ENCODE measurements around the gene B4GALNT3.
"Not testable (repeated sequence)": the region's sequence is repeated elsewhere in the genome, so short reads cannot be mapped to it uniquely, and the experiment has no call there.

B4GALNT3 gene

DNA sequence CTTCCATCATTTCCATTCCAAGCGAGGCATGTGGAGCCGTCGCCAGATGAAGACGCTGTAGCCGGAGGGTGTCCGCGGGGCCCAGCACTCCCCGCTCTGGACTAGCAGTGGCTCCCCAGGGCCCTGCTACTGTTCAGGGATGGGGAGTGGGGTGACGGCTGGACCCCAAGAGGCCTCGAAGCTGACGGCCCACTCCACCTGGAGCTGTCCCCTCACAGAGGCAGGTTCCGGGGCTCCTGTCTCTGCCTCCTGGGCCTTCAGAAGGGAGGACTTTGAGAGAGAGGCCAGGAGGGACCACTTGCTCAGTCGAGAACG is 101.6 kb downstream of the B4GALNT3 start:
- DNase-seq, result no peak

DNA sequence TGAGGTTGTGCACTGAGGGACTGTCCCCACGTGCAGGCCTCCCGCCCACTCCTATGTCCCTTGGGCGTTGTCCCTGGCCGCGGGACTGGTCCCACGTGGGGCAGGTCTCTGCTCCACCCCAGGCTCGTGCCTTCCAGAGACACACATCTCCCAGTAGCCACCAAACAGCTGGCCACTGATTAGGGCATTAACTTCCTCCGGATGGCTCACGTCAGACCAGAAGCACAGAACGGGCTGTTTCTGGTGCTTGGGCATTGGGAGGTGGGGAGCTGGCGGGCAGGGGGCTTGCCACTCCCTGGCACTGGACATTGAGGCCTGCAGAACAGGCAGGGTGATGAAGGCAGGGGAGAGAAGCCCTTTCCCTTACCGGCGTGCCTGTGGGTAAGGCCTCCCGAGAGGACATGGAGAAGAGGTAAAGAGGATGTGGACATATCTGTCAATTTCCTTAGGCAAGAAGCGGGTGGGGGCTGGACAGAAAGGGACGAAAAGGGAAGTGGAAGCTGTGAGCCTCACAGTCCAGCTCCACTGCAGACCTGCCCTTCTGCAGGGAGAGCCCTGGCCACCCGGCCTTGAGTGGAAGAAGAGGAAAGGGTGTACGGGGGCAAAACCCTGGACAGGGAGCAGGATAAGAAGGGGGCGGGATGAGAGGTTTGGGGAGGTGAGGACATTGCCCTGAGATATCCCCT is 102.3 kb downstream of the B4GALNT3 start:
- no peak for DNase-seq

DNA sequence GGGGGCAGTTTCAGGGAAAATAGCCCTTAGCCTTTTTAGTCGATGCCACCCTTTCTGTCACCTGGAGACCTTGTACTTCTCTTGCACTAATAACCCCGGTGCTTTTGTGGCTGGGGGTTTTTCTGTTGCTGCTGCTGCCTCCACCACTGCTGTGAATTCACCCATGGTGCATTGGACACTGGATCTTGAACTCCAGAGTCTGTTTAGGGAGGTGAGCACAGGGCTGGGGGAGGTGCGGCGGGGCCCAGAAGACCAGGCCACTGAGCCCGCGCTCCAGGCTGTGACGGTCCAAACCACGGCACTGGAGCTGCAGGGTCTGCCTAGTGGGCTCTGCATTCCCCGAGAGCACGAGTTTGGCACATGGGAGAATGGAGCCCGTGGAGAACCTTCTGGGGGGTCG is 102.9 kb downstream of the B4GALNT3 start:
- DNase-seq, result no peak

DNA sequence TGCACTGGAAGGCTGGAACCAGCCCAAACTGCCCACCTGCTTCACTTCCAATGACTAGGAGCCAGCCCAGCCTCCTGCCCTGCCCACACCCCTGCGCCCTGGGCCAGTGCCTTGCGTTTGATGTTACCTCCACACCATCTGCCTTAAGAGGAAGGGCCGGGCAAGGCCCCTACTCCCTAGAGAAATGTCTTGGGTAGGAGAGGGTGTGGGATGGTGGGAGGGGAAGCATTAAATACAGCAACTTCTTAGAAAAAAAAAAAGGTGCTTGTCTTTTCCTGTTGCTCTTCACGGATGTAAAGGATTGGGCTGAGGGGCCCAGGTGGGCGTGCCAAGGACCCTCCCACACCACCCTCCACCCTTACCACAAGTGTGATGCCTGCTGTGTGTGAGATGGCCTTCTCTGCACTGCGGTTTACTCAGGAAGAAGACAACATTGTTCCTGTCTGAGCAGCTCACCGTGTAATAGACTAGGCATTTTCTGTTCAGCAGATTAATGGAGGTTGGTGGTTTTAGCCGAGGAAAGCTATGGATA is 103.6 kb downstream of the B4GALNT3 start:
- no peak for DNase-seq

DNA sequence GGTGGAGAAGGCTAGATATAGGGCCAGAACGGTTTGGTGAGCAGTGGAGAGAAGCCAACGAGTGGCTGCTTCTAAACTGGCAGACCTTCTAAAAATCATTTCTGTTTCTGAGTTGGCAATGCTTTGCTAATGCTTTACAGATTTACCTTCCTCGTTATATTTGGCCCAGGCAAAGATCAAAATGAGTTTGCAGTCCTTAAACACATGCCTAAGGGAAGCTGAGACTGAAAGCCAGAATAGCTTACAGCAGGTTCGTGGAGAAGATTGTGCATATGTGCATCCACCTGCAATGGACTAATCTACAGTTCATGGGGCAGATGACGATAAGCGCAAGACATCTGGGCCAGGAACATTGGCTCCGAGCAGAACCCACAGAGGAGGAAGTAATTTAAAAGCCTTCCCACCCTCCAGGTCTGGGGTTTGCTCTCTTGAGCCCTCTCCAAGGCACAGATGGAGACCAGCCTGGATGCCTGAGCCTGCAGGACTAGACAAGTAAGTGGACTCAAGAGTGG is 104.1 kb downstream of the B4GALNT3 start:
- DNase-seq, result no peak

DNA sequence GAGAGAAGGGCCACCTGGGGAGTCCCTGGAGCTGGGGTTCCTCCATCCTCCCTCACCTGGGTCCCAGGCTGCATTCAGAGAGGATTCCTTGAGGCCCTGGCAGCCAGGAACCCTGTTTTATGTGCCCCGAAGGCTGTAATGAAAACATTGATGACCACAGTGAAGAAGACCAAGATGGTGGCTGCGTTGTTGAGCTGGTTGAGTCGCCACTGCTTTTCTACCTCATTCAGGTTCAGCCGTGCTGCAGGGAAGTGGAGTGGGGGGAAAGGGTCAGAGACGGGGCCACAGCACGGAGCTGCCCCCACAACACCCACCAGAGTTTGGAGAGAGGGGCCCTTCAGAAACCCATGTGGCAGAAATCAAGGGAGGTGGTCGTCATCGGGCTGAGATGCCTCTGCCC is 105.4 kb downstream of the B4GALNT3 start:
- no peak for DNase-seq

DNA sequence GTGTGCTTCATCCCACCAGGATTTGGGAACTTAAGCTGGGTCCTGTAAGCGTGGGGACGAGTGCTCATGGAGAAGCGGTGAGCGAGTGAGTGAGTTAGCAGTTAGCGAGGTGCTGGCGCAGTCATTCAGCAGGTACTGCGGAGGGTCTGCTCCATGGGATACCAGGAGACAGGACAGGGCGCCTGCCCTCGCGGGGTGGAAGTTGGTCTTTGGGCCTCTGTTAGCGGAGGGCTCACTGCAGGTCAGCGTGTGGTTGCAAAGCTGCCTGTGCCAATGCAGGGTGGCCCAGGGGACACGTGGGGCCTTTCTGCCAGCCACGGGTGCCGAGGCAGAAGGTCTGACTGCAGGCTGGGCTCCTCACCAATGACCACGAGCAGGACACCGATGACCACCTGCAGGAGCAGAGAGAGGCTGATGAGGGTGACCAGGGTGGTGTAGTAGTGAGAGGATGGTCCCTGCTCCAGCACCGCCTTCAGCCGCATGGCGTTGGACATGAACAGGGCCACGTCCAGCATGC is 105.9 kb downstream of the B4GALNT3 start:
- DNase-seq, result no peak

DNA sequence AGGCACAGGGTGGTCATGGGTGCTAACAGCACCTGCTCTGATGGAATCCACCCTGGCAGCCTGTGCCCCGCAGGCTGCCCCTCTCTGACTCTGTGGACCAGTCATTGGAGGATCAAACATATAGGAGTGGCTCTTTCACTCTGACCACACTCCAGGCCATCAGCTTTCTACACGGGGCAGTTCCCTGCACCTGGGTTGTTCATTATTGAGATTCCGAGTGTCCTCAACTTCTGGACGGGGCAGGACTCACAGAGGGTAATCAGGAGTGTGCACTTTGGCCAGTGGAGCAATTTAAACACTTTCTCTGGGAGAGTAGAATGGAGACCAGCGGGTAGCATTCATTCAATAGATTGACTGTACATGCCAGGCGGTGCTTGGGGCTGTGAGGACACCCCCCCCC is 108.7 kb downstream of the B4GALNT3 start:
- DNase-seq, result no peak

DNA sequence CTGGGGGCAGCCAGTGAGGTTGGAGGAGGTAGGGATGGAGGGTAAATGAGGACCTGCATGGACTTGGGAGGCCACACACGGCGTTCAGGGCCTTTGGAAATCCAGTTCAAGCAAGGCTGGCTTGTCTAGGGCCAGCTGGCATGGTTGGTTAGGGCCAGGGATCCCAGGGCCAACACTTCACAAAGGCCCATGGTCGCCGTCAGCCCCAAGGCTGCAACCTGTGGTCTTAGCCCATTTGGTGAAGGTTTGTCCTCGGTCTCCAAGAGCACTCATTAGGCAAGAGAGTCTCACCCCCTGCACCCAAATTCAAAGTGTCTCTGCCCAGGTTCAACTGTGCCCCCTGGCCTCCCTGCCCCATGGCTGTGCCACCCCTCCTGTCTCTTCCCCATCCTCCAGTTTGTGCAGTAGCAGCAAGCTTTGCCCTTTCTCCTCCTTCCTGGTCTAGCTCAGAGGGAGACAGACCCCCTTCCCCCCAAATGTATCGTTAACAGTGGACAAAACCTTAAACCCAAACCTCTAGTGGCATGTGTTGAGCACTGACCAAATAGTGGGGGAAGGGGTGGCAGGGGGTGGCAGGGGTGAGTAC is 109.4 kb downstream of the B4GALNT3 start:
- no peak for DNase-seq

DNA sequence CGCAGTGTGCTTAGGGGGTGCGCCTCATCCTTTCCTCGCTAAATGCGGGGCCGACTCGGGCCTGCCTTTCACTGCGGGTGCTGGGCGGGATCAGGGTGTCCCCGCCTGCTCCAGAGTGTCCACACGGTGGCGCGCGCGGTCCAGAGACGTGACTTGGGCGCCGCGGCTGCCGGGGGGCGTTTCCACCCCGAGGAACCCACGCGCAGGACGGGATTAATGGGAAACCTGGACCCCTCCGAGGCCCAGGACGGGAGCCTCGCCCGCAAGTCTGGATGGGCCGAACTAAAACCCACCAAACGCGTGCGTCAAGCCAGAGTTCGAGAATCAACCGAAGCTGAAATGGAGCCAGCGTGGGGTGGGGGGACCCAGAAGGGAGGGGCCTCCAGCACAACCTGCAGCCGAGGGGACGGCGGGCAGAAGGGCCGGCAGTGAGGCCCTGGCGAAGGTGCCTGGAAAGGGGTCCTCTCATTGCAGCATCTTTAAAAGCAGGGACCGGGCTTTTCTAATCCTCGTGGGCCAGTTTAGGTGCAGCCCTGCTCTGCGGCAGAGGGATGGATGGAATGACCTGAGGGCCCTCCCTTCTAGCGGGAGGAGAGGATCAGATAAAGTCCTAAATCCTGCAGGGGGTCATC is 110.2 kb downstream of the B4GALNT3 start:
- peak; percentile 76 for DNase-seq

DNA sequence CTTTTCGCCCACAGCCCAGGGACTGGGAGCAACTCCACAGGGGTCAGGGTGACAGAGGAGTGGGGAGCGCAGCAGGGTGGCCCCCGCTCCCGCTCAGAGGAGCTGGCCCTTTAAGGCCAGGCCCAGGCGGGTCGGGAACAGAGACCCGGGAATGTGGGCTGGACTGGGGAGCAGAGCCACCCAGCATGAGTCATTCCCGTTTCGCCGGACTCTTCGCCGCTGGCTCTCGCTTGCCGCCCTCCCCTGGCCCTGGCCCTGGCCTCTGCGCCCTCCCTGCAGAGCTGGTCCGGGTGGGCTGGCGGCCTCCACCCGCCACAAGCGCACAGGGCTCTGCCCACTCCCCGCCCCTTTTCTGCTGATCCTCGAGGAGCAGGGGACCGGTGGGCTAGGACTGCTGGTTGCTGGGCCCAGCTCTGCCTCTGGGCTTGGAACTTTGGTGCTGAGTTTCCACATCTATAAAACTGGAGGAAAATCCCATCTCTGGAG is 110.7 kb downstream of the B4GALNT3 start:
- no peak for DNase-seq

DNA sequence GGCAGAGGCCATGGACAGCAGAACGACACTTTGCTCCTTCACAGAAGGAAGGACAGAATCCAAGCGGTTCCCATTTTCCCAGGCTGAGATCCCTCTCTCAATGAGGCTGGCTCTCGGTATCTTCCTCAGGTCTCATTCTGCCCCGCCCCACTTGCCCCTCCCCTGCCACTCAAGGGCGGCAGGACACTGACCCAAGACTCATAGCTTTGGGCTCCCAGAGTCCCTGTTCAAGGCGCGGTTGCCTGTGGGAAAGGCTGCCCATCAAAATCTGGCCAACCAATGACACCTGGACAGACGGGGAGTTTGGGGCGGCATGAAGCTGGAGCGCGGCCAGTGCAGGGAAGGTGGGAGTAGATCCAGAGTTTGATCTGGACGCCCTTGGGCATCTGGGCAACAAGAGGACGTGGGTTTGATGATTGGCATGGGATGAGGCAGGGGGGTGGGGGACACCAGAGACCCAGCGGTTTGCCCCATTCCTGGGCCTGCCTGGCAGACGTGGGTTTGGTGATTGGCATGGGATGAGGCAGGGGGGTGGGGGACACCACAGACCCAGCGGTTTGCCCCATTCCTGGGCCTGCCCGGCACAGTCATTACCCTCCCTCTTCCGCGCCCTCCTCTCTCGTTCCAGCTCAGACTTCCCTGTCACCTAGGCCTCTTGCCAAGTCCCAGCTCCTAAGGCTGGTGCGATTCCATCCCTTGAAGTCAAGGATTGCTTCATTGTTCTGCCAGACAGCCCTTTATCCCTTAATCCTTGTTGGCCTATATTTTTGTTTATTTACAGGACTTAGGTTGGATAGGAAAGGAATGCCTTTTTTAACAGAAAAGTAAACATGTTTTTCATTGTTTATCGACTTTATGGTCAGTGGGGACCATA is 111.4 kb downstream of the B4GALNT3 start:
- DNase-seq, result no peak

DNA sequence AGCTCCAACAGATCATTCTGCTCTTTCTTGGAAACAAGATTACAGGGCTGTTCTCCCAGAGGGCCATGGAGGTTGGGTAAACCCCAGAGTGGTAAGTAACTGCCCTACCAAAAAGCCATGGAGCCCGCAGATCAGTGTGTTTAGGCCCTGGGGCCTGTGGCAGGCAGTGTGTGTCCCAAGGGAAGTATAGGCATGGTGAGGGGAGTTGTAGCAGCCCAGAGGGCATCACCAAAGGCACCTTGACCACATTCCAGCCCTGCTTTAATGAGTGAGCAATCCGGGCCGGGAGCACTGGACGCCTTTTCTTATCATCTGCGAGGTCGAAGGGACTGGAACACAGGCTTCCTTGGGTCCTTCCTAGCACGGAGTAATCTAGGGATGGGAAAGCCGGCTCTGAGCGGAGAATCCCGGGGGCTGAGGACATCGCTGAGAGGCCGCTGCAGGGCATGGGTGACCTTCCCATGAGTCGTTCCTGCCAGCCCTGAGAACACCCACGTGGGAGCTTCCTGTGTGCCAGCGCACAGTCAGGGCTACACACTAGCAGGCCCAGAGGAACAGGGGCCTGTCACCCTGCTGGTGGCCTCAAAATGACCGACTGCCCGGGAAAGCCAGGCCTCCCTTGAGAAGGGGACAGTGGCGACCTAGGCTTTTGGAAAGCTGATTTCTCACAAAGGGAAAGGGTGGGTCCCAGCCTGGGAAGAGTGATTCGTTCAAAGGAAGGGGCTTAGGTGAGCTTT is 112.2 kb downstream of the B4GALNT3 start:
- DNase-seq, result no peak

DNA sequence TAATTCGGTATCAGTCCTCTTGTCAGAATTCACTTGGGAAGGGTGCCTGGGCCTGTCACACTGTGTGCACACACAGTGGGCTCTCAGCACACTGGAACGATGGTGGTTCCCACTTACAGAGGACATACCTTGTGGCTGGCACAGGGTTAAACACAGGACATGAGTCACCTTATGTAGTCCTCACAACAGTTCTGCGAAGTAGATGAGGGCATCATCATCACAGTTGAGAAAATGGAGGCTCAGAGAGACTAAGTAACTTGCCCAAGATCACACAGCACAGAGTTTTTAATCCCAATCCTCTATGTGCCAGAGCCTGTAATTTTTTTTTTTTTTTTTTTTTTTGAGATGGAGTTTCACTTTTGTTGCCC is 112.8 kb downstream of the B4GALNT3 start:
- DNase-seq, result no peak

DNA sequence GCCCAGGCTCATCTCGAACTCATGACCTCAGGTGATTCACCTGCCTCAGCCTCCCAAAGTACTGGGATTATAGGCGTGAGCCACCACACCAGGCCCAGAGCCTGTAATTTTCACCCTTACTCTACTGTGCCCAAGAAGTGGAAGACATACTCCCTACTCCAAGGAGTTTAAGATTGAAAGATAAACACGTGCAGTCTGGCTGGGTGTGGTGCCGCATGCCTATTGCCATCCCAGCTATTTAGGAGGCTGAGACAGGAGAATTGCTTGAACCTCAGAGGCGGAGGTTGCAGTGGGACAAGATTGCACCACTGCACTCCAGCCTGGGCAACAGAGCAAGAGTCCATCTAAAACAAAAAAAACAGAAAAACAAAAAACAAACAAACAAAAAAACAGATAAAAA is 113.5 kb downstream of the B4GALNT3 start:
- DNase-seq, result no peak

DNA sequence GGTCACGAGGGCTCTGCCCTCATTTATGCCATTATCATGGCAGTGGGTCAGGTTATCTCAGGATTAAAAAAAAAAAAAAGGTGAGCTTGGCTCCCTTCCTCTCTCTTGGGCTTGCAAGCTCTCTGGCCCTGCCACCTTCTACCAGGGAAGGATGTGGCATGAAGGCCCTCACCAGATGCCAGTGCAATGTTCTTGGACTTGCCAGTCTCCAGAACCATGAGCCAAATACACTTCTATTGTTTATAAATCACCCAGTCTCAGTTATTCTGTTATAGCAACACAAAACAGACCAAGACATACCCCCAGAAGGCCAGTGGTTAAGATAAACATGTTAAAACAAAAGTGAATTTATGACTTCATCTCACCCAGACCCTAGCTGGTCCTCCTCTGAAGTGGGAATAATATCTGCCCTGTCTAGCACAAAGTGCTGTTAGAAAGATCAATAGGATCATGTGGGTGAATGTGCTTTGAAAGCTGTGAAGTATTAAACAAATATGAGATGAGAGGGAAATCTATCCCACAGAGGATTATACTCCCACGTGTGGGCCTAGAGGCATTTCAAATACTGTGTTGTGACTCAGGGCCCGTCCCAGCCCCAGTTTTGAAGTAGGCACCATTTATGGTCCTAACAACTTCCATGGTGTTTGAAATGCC is 114.9 kb downstream of the B4GALNT3 start:
- DNase-seq, result no peak

DNA sequence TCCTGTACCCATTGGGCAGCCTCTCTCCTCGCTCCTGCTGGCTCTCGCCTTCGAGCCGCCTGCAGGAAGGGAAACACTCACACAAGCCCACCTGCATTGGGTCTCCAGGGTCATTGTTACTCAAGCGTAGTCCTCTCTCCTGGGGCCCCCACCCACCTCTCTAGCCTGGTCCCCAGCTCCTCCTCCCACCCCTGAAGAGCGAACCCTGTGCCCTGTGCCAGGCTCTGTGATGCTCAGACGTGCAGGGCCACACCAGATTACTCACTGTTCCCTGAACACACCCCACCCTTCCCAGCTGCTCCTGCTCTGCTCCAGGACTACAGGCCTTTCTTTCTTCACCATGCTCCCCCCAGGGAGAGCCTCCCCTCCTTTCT is 115.4 kb downstream of the B4GALNT3 start:
- DNase-seq, result no peak

DNA sequence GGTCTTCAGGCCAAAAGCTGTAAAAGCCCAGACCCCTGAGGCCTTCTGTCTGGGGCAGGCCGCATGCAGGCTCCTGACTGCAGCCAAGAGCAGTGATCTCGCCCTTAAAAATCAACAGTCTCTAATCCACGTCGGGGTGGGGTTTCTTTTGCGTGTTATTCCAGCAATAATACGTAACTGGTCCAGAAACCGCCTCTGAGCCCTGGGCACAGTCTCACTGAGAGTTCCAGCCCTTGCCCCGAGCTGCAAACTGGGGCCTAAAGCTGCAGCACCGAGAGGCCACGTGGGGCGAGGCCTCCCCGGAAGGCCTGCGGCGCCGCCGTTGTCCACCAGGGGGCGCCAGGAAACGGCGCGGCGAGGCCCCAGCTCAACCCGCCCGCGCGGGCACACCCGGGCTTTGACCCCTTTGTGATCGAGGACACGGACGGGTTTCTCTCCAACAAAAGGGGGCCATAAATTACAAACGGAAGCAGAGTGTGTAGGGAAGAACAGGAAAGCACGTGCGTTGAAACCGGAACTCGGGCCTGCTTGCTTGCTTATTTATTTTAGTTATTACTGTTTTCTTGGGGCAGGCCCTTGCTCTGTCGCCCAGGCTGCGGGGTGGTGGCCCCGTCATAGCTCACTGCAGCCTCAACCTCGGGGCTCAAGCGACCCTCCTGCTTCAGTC is 116.3 kb downstream of the B4GALNT3 start:
- DNase-seq, result peak; percentile 80

DNA sequence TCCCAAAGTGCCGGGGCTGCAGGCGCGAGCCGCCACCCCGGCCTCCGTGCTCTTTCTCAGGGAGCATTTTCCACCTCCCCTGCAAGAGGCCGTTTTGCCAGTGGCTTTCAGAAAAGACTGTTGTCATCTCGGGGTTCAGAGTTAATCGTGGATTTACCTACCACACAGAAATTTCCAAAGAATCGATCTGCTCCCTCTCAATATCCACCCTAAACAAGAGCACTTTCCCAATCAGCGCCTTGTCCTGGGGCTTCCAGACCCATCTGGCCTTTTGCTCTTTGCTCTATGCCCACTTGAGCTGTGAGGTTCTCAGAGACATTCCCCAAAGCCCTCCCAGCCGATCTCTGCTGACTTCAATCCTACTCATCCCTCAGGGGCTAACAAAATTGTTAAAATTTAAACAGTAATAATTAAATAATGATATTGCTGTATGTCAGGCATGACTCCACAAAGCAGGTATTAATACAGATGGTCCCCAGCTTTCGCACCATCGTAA is 116.9 kb downstream of the B4GALNT3 start:
- DNase-seq, result no peak

DNA sequence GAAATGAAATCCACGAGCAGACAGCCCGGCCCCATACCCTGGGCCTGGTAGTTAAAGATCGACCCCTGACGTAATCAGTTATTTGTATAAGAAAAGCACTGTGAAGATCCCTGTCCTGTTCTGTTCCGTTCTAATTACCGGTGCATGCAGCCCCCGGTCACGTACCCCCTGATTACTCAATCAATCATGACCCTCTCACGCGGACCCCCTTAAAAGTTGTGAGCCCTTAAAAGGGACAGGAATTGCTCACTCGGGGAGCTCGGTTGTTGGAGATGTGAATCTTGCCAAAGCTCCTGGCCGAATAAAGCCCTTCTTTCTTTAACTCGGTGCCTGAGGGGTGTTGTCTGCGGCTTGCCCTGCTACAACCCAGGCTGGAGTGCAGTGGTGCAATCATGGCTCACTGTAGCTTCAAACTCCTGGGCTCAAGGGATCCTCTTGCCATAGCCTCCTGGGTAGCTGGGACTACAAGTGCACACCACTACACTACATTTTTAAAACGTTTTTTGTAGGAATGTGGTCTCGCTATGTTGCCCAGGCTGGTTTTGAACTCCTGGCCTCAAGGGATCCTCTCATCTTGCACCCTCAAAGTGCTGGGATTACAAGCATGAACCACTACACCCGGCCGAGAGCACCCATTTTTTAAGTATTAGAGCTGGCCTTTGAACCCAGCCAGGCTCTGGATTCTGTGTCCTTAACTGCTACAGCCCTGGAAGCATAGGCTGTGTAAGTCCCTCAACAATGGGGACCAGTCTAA is 118.4 kb downstream of the B4GALNT3 start:
- not testable (repeated sequence) for DNase-seq

All from NCI-H146 (cell line).